K562 (cell line): Measurements from ENCODE around the gene PPARG. TPM values are rescaled to one million over a fixed set of nuclear protein-coding genes. Genes with fewer than 3 reads are reported as not detected.
A peak's percentile ranks its signal among the peaks of the same experiment; 100 is the strongest.

Experiments
- ARID2 ChIP-seq: fragments of 450-650 bp; IDR thresholded peaks from 2 replicates; pipeline ENCODE4 v1.6.1; 2017; ENCODE audit warnings: antibody characterized with exemption, mild to moderate bottlenecking
- BRD4 ChIP-seq: fragments of 200-600 bp; sonication (generic); IDR thresholded peaks from 2 replicates; pipeline ENCODE4 v1.6.1; 2017; ENCODE audit warnings: inconsistent platforms
- CHD1 ChIP-seq: fragments of 200-600 bp; sonication (generic); IDR thresholded peaks from one replicate; pipeline ENCODE4 v1.6.1; 2012; ENCODE audit warnings: mild to moderate bottlenecking, moderate library complexity, low read length, inconsistent platforms
- COPS2 ChIP-seq: fragments of 450-650 bp; conservative IDR thresholded peaks from 2 replicates; pipeline ENCODE4 v1.6.1; 2016; ENCODE audit warnings: mild to moderate bottlenecking, moderate library complexity
- ESRRA ChIP-seq: fragments of 450-650 bp; IDR thresholded peaks from 2 replicates; pipeline ENCODE4 v1.6.1; 2014; ENCODE audit warnings: low read depth, mild to moderate bottlenecking, moderate library complexity, borderline replicate concordance
- EZH2 ChIP-seq: IDR thresholded peaks from 2 replicates; pipeline ENCODE4 v1.6.1; 2012; ENCODE audit warnings: low read depth, mild to moderate bottlenecking, inconsistent platforms, low read length, borderline replicate concordance
- HCFC1 ChIP-seq: IDR thresholded peaks from 2 replicates; pipeline ENCODE4 v1.6.1; 2012; ENCODE audit warnings: low read depth, low read length, improper control_type of control experiment
- HDAC1 ChIP-seq, 2 experiments: fragments of 450-650 bp; IDR thresholded peaks; 2 replicates each; pipeline ENCODE4 v1.6.1; 2016 to 2017; ENCODE audit warnings: inconsistent platforms in 1 of 2, mild to moderate bottlenecking in 1 of 2, moderate library complexity in 1 of 2
- MBD2 ChIP-seq: sonication (generic); IDR thresholded peaks from 2 replicates; pipeline ENCODE4 v1.6.1; 2016; ENCODE audit warnings: low read depth, borderline replicate concordance
- MEF2D ChIP-seq: conservative IDR thresholded peaks from 2 replicates; pipeline ENCODE4 v1.6.1; 2016; ENCODE audit warnings: low read depth, missing genetic modification characterization, missing compliant biosample characterization
- MYNN ChIP-seq, 2 experiments: sonication (generic); formaldehyde crosslinking in 1 of 2; IDR thresholded peaks; 2 replicates each; pipeline versions ENCODE4 v1.5.0 to v1.6.1; 2016 to 2020; ENCODE audit warnings: antibody characterized with exemption in 1 of 2, missing genetic modification reagents in 1 of 2
- PBX2 ChIP-seq, 2 experiments: IDR thresholded peaks in 1 of 2; conservative IDR thresholded peaks in 1 of 2; 2 replicates each; pipeline ENCODE4 v1.6.1; 2016; ENCODE audit warnings: low read depth in 2 of 2, mild to moderate bottlenecking in 1 of 2, missing compliant biosample characterization in 1 of 2, missing genetic modification characterization in 1 of 2, moderate library complexity in 1 of 2
- PHB2 ChIP-seq: fragments of 450-650 bp; IDR thresholded peaks from 2 replicates; pipeline ENCODE4 v1.6.1; 2017; ENCODE audit warnings: low read depth
- RCOR1 ChIP-seq, 2 experiments: IDR thresholded peaks; 2 replicates each; pipeline ENCODE4 v1.6.1; 2012; ENCODE audit warnings: low read depth in 2 of 2, low read length in 2 of 2, borderline replicate concordance in 1 of 2, improper control_type of control experiment in 1 of 2
- SMAD3 ChIP-seq: fragments of 450-650 bp; formaldehyde crosslinking; conservative IDR thresholded peaks from 2 replicates; pipeline ENCODE4 v1.4.0; 2020; ENCODE audit warnings: mild to moderate bottlenecking
- TCF3 ChIP-seq: sonication (generic); formaldehyde crosslinking; IDR thresholded peaks from 2 replicates; pipeline ENCODE4 v1.4.0; 2020; ENCODE audit warnings: mild to moderate bottlenecking, missing genetic modification reagents
- TSC22D4 ChIP-seq: fragments of 450-650 bp; IDR thresholded peaks from 2 replicates; pipeline ENCODE4 v1.6.1; 2016; ENCODE audit warnings: missing genetic modification characterization, missing biosample characterization, control low read depth
- YY1 ChIP-seq, 3 experiments: IDR thresholded peaks; 2 replicates each; pipeline ENCODE4 v1.6.1; 2011; ENCODE audit warnings: low read length in 2 of 3, mild to moderate bottlenecking in 2 of 3, moderate library complexity in 2 of 3, borderline replicate concordance in 1 of 3, control low read depth in 1 of 3, low read depth in 1 of 3; ENCODE audit not compliant: insufficient read depth in 3 of 3, insufficient replicate concordance in 2 of 3, control insufficient read depth in 1 of 3, insufficient read length in 1 of 3; ENCODE audit errors: extremely low read depth in 1 of 3
- ZKSCAN1 ChIP-seq: fragments of 150-350 bp; IDR thresholded peaks from 2 replicates; pipeline ENCODE4 v1.6.1; 2016; ENCODE audit warnings: low read depth, low read length
- ZNF175 ChIP-seq: fragments of 200-800 bp; sonication (Bioruptor generic); IDR thresholded peaks from 2 replicates; pipeline ENCODE4 v1.6.1; 2016; ENCODE audit warnings: low read depth, mild to moderate bottlenecking, missing genetic modification characterization, missing compliant biosample characterization
- ZNF217 ChIP-seq: sonication (generic); formaldehyde crosslinking; IDR thresholded peaks from 2 replicates; pipeline ENCODE4 v1.8.0; 2022; ENCODE audit warnings: mild to moderate bottlenecking, missing genetic modification reagents
- ZNF277 ChIP-seq: fragments of 250-450 bp; sonication (Bioruptor Pico); IDR thresholded peaks from 2 replicates; pipeline ENCODE4 v1.8.0; 2022; ENCODE audit warnings: inconsistent platforms, mild to moderate bottlenecking, moderate library complexity, borderline replicate concordance
- ZNF354B ChIP-seq: fragments of 250-450 bp; sonication (Bioruptor Pico); IDR thresholded peaks from 2 replicates; pipeline ENCODE4 v1.4.0; 2020
- ZNF384 ChIP-seq: IDR thresholded peaks from 2 replicates; pipeline ENCODE4 v1.6.1; 2012; ENCODE audit warnings: low read depth, low read length, improper control_type of control experiment
- polyA plus RNA-seq, 8 experiments: library from polyadenylated mRNA; depleted of rRNA in 4 of 8; stranded (reverse) in 5 of 8; unstranded in 3 of 8; fragments of >200 nt; fragmentation: Nextera tagmentation in 2 of 8; fragmentation: Illumina TruSeq in 1 of 8; extraction: Ambion mirVana in 2 of 8; extraction: Trizol in 1 of 8; gene quantifications; 2 replicates each; pipeline versions ENCODE4 v1.2.1 to v1.2.3, GENCODE V29; 2011 to 2014; ENCODE audit warnings: inconsistent platforms in 1 of 8, missing spikeins in 1 of 8
- total RNA-seq, 7 experiments: library from RNA; depleted of rRNA in 6 of 7; stranded (reverse); fragments of >200 nt in 6 of 7; fragmentation: Illumina TruSeq in 2 of 7; extraction: Trizol in 2 of 7; gene quantifications; 2 replicates each; pipeline versions ENCODE4 v1.2.1 to v1.2.3, GENCODE V29; 2011 to 2021; ENCODE audit warnings: low replicate concordance in 1 of 7

The PPARG gene
- total and polyA plus RNA-seq, 9 of the 15 experiments (the other 6 are each of a cell fraction or from before 2014, with no cell fraction given) = not detected

- TF ChIP-seq TSC22D4 (tag) (no peak), MYNN (IDR thresholded peaks at IDR 0.05) (peak; percentile 86; the same call in 1 of the 2 replicates), MYNN (CRISPR knock-in tag; IDR thresholded peaks at IDR 0.05) (no peak), HDAC1 (IDR thresholded peaks at IDR 0.05) (0 out of 4 replicates have a peak, but pooled peaks of 1 of the 2 experiments have one; percentile 9), ZNF217 (CRISPR knock-in tag) (no peak), ZNF384 (no peak), PBX2 (CRISPR knock-in tag; IDR thresholded peaks at IDR 0.05; ENCODE audit: low read depth) (peak; percentile 52; the same call in 1 of the 2 replicates), PBX2 (tag; conservative IDR thresholded peaks at IDR 0.05; ENCODE audit: low read depth) (peak; percentile 94), ESRRA (peak; percentile 76; the same call in 1 of the 2 replicates), HCFC1 (no peak; the same call in 1 of the 2 replicates), MBD2 (peak; percentile 57; the same call in 1 of the 2 replicates), BRD4 (no peak; the same call in 1 of the 2 replicates), YY1 (IDR thresholded peaks at IDR 0.05; ENCODE audit: borderline replicate concordance in 1 of 3, control insufficient read depth in 1 of 3, extremely low read depth in 1 of 3, insufficient read depth in 3 of 3, insufficient read length in 1 of 3, insufficient replicate concordance in 2 of 3, low read depth in 1 of 3, low read length in 2 of 3) (peak in 1 of 3 experiments; percentile 9), ARID2 (no peak), ZKSCAN1 (peak; percentile 80; the same call in 1 of the 2 replicates), EZH2 (no peak), ZNF175 (CRISPR knock-in tag) (peak; percentile 51), PHB2 (no peak), MEF2D (tag) (no peak), RCOR1 (IDR thresholded peaks at IDR 0.05; ENCODE audit: borderline replicate concordance in 1 of 2, low read depth in 2 of 2, low read length in 2 of 2) (peak in 1 of 2 experiments; percentile 93; a peak in 2 of 4 replicates), CHD1 (no peak), ZNF277 (CRISPR knock-in tag) (no peak), TCF3 (CRISPR knock-in tag) (peak; percentile 45), COPS2 (no peak), SMAD3 (CRISPR knock-in tag) (no peak; the same call in 1 of the 2 replicates), ZNF354B (0 out of 2 replicates have a peak, but pooled peaks have one; percentile 25)
These were observed 116.8 kb downstream of the PPARG start (continued) for GRCh38 chr3:12405432-12406272.
